MM.1S (cell line): ENCODE results near the gene PDK1.

Source experiments
- EZH2 ChIP-seq: fragments of 300-600 bp; sonication (generic); optimal IDR thresholded peaks from 2 replicates; pipeline ENCODE3; 2017; ENCODE audit warnings: low read depth, mild to moderate bottlenecking, antibody characterized with exemption, low read length, mixed read lengths
- EZH2phosphoT487 ChIP-seq: fragments of 300-600 bp; sonication (generic); IDR thresholded peaks from 2 replicates; pipeline ENCODE4 v1.6.1; 2018; ENCODE audit warnings: antibody characterized with exemption, low read length
- TF ChIP-seq, protein P1 (sequence below): fragments of 300-600 bp; sonication (generic); IDR thresholded peaks from 2 replicates; pipeline ENCODE4 v1.5.1; 2016; ENCODE audit warnings: antibody characterized with exemption, low read length, mixed read lengths

DNA sequence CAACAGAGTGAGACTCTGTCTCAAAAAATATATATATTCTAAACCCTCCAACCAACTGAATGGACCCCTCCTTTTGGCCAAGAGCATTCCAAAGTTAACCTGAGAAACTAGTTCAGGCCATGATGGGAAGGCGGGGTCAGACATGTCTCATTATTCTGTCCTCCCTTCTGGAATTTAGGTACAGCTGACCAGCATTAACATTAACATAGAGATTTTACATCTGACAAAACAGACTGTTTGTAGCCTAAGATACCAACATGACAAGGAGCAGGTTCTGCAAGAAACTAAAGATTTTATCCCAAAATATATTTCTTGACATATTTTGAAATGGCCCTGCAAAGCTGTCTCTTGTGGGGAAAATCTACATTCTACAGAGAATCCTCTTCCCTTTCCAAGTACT, 6.8 kb upstream of the PDK1 start:
- TF ChIP-seq, protein P1, sequence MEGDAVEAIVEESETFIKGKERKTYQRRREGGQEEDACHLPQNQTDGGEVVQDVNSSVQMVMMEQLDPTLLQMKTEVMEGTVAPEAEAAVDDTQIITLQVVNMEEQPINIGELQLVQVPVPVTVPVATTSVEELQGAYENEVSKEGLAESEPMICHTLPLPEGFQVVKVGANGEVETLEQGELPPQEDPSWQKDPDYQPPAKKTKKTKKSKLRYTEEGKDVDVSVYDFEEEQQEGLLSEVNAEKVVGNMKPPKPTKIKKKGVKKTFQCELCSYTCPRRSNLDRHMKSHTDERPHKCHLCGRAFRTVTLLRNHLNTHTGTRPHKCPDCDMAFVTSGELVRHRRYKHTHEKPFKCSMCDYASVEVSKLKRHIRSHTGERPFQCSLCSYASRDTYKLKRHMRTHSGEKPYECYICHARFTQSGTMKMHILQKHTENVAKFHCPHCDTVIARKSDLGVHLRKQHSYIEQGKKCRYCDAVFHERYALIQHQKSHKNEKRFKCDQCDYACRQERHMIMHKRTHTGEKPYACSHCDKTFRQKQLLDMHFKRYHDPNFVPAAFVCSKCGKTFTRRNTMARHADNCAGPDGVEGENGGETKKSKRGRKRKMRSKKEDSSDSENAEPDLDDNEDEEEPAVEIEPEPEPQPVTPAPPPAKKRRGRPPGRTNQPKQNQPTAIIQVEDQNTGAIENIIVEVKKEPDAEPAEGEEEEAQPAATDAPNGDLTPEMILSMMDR, result no peak
- no peak for TF ChIP-seq EZH2
- TF ChIP-seq EZH2phosphoT487, result no peak
